GM19043 (cell line): ENCODE data around the gene SLC25A10.
"Not testable (repeated sequence)": the region's sequence is repeated elsewhere in the genome, so short reads cannot be mapped to it uniquely, and the experiment has no call there.

Experiments used
- ATAC-seq: cut with Tn5 transposase; IDR thresholded peaks from one replicate; pipeline ENCODE4 v1.9.1; 2021; ENCODE audit warnings: low read depth; ENCODE audit not compliant: unreplicated experiment

SLC25A10 gene

DNA sequence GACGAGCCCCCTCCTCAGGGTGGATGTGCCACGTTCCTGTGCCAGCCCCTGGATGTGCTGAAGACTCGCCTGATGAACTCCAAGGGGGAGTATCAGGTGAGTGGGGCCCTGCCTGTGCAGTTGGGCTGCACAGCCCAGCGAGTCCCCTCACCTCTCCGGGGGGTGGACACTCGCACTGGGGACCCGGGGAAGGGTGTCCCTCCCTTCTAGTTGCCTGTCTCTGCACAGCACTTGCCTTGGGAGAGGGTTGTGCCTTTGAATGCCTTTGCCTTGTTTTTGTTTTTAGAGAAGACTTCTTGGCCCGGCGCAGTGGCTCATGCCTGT is 5.6 kb downstream of the SLC25A10 start:
- no peak for ATAC-seq

DNA sequence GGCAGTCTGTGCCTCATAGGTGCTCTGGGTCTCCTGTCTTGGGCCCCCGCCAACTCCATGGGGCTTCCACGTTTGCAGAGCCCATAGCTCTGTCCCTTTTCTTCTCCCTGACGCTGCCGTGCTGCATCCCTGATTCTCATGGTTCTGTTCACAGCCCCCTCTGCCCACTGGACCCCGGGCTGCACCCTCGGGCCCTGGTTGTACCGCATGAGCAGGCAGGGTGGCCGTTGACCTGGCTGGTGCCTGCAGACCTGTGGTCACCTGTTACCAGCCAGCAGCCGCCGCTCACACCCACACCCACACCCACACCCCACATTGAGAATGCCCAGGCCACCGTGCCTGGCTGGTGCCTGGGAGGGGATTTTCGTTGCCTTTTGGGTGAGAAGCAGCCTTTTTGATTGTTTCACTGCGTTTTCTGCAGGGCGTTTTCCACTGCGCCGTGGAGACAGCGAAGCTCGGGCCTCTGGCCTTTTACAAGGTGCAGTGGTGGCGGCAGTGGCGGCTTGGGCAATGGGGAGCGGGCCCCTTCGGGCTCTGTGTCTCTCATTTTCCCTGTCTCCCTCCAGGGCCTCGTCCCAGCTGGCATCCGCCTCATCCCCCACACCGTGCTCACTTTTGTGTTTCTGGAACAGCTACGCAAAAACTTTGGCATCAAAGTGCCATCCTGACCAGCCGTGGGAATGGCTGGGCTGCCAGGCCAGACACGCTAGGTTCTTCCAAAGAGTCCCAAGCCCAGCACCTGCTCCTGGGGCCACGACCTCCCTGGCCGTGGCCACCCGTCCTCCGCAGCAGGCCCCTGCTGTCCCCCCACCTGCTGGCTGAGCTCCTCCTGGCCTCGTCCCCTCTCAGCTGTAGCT is 7.6 kb downstream of the SLC25A10 start:
- no peak for ATAC-seq

DNA sequence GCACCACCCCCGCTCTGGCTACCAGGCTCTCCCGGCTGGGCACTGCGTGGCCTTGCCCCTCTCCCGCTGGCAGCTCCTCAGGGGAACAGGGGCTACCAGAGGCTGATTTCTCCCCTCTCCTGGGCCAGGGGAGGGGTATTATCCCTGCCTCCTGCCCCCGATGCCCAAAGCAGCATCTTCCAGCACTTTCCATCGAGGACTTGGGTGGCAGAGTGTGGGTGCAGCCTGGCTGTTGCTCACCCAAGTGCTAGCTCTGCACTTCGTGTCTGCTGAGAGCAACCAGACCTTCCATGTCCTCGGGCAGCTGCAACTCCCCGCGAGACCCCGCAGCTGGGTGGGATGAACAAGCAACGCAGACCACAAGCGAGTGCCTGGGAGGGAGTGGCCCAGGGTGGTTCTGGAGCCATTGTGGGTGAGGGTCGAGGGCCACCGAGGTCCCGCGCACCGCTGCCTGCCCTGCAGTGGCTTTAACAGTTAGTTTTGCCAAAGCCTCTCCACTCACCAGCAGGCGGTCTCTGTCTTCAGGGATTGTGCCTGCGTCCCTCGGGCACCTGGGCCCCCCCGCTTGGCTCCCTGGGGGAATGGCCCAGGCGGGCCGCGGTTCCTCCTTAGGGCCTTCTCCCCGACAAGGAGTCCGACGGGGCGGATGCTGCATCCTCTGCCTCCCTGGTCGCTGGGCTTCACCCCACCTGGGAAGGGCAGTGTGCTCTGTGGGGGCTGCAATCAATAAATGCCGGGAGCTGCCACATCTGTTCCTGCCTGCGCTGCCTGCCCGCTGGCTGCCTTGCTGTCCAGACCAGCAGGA is 8.4 kb downstream of the SLC25A10 start:
- no peak for ATAC-seq

DNA sequence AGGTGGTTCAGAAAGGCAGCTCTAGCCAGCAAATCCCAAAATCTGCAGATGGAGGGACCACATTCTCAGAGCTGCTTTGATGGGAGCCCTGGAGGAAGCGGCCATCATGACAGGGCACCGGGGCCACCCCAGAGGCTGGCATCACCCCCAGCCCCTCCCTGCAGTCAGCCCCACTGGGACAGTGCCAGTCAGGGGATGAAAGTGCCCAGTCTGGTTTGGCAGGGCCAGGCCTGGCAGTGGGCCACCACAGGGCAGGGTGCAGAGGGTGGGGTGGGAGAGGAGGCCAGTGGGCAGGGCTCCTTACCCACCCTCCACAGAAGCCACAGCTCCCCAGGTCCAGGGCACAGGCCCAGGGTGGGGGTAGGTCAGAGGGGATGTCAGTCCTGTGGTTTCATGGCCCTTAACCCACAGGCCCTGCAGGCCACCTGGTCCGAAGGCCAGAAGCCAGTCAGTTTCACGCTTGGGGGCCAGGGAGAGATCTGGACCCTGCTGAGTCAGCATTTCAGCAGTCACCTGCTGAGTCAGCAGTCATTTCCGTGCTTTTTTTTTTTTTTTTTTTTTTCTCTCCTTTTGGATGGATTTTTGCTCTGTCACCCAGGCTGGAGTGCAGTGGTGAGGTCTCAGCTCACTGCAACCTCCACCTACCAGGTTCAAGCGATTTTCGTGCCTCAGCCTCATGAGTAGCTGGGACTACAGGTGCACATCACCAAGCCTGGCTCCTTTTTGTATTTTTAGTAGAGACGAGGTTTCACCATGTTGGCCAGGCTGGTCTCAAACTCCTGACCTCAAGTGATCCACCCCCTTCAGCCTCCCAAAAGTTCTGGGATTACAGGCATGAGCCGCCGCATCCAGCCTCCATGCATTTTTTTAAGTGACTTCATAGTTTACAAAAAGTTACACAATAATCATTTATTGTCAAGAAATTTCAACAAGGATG is 10.4 kb downstream of the SLC25A10 start:
- no peak for ATAC-seq

DNA sequence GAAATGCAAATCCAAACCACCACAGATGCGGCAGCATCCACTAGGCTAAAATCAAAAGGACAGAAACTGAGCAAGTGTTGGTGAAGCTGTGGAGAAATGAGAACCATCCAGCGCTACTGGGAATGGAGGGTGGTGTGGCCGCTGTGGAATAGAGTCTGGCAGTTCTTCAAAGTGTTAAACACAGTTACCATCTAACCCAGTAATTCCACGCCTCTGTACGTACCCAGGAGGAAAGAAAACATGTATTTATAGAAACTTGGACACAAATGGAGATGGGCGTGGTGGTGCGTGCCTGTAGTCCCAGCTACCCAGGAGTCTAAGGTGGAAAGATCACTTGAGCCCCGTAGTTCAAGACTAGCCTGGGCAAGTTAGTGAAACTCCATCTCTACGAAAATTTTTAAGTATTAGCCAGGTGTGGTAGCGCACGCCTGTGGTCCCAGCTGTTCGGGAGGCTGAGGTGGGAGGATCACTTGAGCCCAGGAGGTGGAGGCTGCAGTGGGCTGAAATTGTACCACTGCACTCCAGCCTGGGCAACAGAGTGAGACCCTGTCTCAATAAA is 11.6 kb downstream of the SLC25A10 start:
- no peak for ATAC-seq

DNA sequence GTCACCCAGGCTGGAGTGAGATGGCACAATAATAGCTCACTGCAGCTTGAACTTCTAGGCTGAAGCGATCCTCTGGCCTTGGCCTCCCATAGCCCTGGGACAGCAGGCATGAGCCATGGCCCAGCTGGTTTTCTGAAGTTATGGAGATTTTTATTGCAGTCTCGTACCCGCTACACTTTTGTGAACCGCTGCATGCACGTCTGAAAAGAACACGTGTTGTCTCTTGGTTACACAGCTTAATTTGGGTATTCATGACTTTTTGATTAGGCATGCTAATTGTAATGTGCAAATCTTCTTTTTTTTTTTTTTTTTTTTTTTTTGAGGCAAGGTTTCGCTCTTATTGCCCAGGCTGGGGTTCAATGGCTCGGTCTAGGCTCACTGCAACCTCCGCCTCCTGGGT is 13.4 kb downstream of the SLC25A10 start:
- ATAC-seq, result no peak

DNA sequence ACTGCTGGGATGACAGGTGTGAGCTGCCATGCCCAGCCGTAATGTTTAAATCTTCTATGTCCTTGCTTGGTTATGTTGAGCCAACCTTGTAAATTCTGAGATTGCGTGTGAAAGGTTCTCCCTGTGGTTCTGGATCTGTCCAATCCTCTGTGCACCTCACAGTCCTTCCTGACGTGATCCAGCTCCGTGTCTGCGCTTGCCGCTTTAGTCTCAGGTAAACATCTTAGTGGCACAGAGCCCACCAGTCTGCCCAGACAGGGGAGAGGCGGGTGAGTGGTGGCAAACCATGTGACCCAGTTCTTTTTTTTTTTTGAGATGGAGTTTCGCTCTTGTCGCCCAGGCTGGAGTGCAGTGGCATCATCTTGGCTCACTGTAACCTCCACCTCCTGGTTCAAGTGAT is 13.9 kb downstream of the SLC25A10 start:
- no peak for ATAC-seq

DNA sequence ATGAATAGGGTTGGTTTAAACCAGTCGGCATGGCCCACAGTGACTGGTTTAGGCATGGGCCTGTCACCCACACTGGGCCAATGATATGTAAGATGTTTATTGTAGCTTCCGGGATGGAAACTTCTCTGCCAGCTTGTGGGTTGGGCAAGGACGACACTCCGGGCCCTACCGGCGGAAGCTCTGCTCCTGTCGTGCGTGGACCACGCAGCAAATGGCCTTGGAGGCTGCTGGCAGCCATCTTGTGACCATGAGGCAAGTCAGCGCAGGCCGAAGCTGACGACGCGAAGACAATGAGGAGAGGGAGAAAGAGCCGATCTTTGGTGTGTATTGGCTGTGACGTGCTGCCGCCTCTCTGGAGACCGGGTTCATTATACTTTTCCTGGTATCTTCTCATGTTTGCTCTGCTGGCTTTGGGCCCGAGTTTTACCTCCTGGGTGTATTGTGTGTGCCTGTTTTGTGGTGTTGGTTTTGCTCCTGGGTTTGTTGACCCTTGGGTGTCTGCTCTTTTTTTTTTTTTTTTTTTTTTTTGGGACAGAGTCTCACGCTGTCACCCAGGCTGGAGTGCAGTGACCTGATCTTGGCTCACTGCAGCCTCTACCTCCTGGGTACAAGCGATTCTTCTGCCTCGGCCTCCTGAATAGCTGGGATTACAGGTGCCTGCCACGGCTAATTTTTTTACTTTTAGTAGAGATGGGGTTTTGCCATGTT is 15.4 kb downstream of the SLC25A10 start:
- no peak for ATAC-seq

DNA sequence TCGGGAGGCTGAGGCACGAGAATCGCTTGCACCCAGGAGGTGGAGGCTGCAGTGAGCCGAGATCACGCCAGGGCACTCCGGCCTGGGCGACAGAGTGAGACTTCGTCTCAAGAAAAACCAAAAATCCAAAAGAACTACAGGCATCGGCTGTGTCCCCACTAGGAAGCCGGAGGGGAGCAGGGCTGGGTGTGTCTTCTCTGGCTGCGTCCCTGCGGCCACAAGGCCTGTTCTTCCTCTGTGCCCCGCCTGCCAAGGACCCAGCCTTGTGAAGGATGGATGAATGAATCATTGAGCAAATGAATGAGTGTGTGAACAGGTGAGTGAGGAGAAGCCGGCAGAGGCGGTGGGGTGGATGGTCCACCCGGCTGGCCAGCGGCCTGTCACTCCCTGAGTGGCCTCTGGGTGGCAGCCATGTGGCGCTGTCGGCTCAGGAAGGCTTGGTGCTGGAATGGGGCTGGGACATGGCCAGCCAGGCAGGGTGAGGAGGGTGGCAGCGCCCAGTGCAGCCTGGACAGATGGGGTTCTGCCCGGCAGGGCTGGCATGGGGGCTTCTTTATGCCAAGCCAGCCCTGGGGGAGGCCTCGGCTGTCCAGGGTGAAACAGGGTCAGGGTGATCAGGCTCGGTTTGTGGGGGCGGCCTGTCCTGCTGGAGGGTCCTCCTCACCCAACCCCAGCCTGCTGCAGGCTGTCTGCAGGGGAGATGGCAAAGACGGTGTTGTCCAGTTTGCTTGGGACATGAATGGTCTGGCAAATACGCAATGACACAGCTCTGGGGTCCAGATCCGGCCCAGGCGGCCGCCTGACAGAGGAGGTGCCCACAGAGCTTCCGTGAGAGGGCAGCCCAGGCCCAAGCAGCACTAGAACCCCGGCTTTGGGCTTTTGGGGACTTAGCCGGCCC is 21.7 kb downstream of the SLC25A10 start:
- ATAC-seq, result no peak

DNA sequence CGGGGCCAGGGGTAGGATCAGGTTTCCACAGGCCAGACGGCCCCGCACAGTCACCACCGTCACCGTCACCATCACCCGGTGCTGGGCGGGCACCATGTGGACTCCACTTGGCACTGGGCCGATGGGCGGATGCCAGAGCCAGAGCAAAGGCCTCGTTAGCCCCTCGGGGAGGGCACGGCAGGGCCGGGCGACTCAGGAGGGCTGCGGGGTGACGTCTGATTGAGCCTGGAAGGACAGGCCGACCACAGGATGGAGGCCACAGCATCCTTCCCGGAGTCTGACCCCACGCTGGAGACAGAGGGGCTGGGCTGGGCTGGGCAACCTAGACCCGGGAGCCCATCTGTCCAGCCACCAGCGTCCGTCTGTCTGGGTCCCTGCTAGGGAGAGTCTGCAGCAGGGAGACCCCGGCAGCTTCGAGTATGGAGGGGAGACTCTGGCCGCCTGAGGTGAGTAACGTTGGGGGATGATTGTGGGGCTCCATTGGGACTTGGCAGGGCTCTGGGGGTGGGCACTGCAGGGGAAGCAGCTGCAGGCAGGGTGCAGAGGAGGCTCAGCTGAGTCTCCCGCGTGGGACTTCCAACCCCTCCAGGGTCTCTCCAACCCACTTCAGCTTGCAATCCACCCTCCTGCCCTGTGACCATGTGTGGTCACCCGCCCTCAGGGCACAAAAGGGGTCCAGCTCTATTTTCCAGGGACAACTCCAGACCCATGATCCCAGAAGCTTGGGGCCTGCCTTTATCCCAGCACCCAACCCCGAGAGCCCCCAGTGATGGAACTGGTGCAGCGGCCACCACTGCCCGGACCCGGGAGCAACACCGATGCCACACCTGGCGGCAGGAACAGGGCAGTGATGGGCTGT is 22.6 kb downstream of the SLC25A10 start:
- ATAC-seq, result no peak

DNA sequence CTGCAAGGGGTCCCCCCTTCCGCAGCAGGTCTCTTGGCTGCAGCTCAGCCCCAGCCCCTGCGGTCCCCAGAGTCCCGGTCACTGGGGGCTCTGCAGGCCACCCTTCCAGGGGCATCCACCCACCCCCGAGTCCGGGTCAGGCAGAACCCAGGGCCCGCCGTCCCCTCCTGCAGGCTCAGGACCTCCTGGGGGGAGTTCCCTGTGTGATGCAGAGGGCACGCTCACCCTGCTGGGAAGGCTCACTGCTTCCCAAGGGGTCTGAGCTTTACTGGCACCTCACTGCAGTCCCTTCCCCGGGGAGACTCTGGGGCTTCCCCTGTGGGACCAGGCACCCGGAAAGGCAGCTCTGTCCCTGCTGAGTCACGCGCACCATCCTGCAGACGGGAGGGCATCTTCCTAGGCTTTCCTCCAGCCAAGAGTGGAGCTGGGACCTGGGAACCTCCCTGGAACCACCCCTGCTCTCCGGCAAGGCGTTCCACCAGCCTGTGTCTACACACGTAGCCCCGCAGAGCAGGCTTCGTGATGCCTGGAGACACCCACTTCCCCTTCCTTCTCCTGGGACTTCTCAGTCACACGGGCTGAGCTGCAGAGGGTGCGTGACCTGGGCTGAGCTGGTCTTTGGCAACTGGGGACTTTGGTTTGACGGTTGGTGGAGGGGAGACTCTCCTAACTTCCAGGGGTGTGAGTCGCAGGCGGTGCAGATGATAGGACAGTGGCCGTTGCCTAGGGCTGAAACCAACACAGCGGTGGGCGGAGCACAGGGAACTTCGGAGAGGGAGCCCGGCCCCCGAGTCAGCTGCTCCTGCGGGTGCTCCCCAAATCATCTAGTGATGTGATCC is 23.4 kb downstream of the SLC25A10 start:
- ATAC-seq, result no peak

DNA sequence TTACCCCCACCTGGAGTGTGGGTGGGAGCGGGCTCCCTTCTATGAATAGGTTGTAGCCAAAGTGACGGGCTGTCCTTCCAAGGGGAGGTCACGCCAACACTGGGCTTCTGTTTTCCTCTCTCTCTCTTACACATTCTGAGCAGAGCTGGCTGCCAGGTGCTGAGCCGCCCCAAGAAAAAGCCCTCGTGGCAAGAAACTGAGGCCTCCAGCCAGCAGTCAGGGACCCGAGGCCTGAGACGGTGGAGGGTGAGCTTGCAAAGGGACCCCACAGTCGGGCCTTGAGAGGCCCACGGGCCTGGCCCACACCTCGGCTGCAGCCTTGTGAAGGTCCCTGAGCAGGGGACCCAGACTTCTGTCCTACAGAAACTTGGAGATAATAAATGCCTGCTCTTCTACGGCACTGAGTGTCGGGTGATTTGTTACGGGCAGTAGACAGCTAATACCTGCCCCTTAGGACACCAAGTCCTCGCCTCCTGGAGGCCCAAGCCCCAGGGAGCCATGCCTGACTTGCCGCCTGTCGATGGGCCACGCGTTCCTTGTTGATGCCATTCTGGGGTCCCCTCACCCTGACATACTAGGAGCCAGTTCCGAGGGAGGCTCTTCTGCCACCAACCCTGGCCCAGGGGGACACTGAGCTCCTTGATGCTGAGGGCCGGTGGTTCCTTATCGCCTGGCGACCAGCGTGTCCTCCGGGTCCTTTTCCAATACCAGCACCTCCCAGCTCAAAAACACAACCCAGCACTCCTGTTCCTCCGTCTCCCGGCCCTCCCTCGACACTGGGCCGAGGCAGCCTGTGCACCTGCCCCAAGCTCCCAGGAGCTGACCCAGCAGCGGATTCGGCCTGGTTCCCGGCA is 26.1 kb downstream of the SLC25A10 start:
- ATAC-seq, result no peak

DNA sequence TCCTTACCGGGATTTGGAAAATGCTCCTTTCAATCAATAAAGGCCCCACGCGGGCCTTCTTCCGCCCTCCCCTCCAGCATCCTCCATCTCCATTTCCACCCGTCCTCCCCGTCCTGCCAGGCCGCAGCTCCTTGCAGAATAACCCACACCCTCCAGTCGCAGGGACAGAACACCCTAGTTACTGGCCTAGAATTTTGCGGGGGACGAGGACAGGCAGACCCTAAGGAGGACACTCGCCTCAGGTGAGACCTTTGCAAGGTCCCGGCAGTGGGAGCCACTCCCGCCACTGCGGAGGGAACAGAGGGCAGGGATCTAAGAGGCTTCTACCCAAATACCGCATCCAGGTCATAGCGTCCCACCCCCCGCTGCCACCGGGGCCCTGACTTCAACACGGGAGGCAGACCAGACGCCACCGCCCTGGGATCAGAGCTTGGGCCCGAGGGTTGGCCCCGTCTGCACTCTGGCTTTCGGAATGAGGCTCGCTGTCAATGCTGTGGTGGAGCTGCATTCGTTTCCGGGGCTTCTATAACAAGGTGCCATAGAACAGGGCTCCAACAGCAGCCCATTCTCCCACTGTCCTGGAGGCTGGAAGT is 26.8 kb downstream of the SLC25A10 start:
- ATAC-seq, result no peak

DNA sequence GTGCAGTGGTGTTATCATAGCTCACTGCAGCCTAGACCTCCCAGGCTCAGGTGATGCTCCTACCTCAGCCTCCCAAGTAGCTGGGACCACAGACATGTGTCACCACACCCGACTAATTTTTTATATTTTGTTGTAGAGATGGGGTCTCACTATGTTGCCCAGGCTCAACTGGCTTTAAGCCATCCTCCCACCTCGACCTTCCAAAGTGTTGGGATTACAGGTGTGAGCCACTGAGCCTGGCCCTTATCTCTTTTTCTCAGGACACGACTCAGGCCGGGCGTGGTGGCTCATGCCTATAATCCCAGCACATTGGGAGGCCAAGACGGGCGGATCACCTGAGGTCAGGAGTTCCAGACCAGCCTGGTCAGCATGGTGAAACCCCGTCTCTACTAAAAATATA is 27.5 kb downstream of the SLC25A10 start:
- ATAC-seq, result not testable (repeated sequence)

DNA sequence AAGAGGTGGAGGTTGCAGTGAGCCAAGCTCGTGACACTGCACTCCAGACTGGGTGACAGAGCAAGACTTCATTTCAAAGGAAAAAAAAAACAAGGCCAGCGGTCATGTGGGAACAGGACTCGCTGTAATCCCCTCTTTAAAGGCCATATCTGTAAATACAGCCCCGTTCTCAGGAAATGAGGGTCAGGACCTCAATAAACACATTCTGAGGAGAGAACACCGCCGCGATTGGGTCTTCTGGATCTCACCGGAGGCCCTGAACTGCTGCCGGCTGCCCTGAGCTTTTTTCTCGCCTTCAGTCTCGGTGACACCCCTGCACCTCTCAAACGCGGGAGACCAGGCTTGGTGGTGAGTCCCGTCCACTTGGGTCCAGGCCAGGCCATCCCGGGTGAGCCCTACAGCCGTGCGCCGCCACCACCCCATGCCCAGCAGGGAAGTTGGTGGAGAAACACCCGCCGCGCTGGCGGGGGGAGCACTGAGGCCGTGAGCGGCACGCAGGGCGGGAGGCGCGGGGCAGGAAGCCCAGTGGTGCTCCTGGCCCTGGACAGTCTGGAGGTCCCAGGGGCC is 28.4 kb downstream of the SLC25A10 start:
- no peak for ATAC-seq
